ENCODE data around the gene ZP2.

DNA sequence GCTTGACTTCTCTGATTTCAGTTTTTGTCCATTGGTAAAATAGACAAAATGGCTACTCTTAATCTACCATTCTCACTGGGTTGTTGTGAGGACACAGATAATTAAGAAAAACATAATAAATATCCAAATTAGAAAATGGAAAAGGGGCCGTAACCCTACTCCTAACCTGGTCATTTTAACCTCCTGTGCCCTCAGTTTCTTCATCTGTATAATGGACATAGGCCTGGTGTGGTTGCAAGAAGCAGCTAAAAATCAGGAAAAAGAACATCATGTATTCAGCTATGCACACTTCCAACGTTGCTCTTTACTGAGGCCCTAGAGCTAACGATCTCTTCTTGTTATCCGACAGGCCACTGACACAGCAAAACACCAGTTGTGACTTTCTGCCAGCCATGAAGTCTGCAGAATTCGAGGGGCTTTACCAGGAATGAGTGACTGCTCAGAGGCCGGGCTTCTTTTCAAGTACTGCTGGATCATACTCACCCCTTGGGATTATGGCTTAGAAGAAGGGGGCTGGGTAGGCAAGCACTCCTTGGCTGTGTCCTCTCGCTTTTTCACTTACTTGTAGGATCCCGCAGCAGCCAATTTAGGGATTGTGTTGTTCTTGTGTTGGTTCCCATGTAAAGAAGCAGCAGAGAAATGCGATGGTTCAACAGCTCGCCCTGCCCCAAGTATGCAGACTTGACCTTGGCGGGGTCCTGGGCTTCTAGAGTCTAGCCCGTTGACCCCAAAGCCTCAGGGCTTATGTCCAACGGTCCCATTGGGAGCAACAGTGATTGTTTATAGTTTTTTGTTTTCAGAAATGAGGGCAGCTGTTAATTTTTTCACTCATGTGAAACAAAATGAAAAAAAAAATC is 32.0 kb downstream of the ZP2 start:
- TF ChIP-seq, protein P1, sequence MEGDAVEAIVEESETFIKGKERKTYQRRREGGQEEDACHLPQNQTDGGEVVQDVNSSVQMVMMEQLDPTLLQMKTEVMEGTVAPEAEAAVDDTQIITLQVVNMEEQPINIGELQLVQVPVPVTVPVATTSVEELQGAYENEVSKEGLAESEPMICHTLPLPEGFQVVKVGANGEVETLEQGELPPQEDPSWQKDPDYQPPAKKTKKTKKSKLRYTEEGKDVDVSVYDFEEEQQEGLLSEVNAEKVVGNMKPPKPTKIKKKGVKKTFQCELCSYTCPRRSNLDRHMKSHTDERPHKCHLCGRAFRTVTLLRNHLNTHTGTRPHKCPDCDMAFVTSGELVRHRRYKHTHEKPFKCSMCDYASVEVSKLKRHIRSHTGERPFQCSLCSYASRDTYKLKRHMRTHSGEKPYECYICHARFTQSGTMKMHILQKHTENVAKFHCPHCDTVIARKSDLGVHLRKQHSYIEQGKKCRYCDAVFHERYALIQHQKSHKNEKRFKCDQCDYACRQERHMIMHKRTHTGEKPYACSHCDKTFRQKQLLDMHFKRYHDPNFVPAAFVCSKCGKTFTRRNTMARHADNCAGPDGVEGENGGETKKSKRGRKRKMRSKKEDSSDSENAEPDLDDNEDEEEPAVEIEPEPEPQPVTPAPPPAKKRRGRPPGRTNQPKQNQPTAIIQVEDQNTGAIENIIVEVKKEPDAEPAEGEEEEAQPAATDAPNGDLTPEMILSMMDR (conservative IDR thresholded peaks at IDR 0.05; ENCODE audit: low read depth, low read length): no peak
- no peak for TF ChIP-seq SMC3 (IDR thresholded peaks at IDR 0.05; ENCODE audit: low read depth, low read length)
